Retinal pigment epithelial cell (primary cell): ENCODE data around the gene TMEM181.

Experiments used
- DNase-seq: peaks from one replicate; pipeline ENCODE4 v3.0.0-alpha.2; 2010; ENCODE audit warnings: low read depth
- H3K4me3 ChIP-seq: 2 replicates; pipeline ENCODE4 v1.5.1; 2011; ENCODE audit warnings: mild to moderate bottlenecking, low read length, control low read depth, moderate library complexity
- TF ChIP-seq, protein P1 (sequence below): conservative IDR thresholded peaks from 2 replicates; pipeline ENCODE4 v1.5.1; 2011; ENCODE audit warnings: low read depth, low read length, control low read depth, inconsistent platforms

Gene TMEM181

GRCh38 chr6:158570681-158570962, 10.7 kb downstream of the TMEM181 start:
- TF ChIP-seq, protein P1, sequence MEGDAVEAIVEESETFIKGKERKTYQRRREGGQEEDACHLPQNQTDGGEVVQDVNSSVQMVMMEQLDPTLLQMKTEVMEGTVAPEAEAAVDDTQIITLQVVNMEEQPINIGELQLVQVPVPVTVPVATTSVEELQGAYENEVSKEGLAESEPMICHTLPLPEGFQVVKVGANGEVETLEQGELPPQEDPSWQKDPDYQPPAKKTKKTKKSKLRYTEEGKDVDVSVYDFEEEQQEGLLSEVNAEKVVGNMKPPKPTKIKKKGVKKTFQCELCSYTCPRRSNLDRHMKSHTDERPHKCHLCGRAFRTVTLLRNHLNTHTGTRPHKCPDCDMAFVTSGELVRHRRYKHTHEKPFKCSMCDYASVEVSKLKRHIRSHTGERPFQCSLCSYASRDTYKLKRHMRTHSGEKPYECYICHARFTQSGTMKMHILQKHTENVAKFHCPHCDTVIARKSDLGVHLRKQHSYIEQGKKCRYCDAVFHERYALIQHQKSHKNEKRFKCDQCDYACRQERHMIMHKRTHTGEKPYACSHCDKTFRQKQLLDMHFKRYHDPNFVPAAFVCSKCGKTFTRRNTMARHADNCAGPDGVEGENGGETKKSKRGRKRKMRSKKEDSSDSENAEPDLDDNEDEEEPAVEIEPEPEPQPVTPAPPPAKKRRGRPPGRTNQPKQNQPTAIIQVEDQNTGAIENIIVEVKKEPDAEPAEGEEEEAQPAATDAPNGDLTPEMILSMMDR, result no peak
- DNase-seq, result no peak
- no peak overlapping the region for H3K4me3 ChIP-seq

DNA sequence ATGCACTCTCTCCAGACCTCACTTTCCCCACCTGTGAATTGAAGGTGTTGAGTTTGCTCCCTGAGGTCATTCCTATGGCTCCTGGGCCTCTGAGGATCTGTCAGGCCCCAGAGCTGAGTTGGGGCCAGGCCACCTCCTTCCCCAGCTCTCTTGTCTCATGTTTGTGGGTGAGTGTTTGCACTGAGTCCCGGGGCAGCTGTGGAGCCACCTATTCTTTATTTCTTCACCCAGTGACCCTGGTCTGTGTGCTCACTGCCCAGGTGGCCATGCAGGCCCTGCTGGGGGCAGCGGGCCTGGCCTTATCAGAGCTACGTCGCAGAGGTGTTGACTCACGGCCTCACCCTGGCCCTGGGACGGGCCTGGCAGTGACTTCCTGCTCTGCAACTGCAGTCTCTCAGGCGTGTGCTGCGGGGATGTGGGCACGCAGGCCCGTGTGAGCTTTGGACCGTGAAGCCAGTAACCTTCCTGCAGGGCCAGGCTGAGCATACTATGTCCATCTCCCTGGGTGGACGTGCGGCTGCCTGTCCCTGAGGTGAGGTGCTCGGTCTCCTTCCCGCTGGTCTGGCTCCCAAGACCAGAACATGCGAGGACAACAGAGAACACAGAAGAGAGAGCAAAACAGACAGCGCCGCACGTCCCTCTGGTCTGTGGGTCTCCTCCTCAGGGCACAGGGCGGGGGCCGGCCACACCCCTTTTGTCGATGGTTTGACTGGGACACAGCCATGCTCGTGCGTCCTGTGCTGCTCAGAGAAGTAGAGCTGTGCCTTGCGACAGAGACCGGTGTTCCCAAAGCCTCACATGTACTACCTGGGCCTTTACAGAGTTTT, 12.1 kb downstream of the TMEM181 start:
- DNase-seq, result no peak
- TF ChIP-seq, protein P1, result no peak
- no peak overlapping the region for H3K4me3 ChIP-seq

DNA sequence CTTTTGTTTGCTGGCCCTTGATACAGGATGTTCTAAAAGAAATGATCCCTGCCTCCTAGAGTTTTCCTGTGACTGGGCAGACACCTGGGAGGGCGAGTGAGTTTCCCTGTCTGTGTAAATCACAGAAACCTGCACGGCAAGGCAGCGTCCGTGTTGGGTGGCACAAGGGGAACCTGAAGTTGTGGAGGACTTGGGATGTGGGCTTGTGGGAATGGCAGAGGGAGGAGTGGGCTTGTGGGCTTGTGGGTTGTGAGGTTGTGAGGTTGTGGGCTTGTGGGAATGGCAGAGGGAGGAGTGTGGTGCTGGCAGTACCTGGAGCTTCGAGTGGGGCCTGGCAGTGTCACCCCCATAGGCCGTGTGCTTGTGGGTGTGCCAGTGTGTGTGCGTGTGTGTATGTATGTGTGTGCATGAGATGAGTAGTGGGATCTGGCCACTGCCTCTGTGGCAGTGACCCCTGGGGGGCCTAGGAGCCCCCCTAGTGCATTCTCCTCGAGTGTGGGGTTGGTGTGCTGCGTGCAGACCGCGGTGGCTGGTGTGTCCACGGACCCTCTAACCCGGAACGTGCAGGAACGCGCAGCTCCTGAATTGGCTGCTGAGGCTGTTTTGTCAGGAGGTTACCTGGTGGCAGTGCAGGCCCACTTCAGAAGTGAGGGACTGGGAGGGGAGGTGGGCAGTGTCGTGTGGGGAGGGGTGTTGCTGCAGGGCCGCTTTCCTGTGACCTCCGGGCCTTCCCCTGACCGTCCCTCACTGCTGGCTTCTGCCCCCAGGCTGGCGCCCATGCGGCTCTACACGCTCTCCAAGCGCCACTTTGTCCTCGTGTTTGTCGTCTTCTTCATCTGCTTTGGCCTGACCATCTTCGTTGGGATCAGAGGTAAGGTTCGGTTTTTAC, 13.0 kb downstream of the TMEM181 start:
- TF ChIP-seq, protein P1, result no peak
- H3K4me3 ChIP-seq, result no peak overlapping the region
- DNase-seq, result no peak

- DNase-seq, result no peak
- H3K4me3 ChIP-seq, result no peak overlapping the region
- TF ChIP-seq, protein P1, result no peak
Measured at GRCh38 chr6:158573542-158573931, 13.6 kb downstream of the TMEM181 start.

DNA sequence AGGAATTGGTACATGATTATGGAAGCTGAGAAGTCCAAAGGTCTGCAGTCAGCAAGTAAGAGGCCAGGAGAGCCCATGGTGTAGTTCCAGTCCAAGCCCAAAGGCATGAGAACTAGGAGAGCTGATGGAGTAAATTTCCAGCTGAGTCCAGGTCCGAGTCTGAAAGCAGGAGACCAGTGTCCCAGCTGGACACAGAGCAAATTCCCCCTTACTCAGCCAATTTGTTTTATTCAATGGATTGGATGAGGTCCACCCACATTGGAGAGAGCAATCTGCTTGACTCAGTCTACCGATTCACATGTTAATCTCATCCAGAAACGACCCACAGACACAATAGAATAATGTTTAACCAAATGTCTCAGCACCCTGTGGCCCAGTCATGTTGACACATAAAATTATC, 14.9 kb downstream of the TMEM181 start:
- no peak for DNase-seq
- TF ChIP-seq, protein P1, result no peak
- no peak overlapping the region for H3K4me3 ChIP-seq

DNA sequence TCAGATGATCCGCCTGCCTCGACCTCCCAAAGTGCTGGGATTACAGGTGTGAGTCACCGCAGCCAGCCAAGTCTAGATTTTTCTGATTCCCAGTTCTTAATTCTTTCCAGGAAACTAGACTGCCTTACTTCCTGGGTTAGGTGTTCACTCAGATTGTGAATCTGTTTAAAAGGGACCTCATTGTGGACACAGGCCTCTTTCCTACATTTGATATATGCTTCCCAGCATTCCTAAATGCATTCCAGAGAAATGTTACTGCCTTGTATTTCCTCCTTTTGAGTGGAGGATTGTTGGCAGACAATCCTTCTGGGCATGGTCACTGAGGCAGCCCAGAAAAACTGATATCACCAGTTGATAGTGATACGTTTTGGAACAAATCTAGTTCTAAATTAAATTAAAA, 15.7 kb downstream of the TMEM181 start:
- no peak for DNase-seq
- TF ChIP-seq, protein P1, result no peak

More for the DNA sequence above, 15.7 kb downstream of the TMEM181 start:
- no peak overlapping the region for H3K4me3 ChIP-seq
